Measurements from ENCODE around the gene DHRSX.

DNA sequence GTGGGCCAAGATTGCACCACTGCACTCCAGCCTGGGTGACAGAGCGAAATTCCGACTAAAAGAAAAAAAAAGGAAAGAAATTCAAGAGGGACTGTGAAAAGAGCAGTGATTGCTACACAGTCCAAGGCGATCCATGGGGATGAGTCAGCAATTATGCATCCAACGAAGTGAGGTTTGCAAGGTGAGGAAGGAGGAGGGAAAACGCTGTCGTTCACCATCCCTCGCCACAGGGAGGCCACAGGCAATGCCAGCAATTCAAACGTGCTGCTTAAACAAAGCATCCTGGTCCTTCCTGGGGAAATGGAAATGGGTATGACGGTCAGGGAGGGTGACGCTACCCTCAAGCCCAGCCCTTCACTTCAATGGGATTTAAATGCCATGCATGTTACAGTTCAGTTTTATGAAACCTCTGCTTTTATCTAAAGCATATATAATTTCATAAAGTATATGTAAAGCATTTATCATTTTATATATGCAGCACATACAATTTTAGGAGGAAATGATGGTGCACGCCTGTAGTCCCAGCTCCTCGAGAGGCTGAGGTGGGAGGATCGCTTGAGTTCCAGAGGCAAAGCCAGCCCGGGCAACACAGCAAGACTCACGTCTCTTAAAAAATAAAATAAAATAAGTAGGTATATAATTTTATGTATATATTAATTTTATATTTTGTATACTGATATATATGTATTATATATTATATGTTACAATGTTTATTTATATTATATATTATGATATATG is 108.7 kb downstream of the DHRSX start:
- TF ChIP-seq GATA3 (IDR thresholded peaks at IDR 0.05; ENCODE audit: low read depth, low read length) (no peak), GATA2 (IDR thresholded peaks at IDR 0.05; ENCODE audit: low read depth, low read length) (no peak)

Measured in SH-SY5Y (cell line).